B cell (primary cell): ENCODE results near the gene CORO2B. TPM values are rescaled to one million over a fixed set of nuclear protein-coding genes. Genes with fewer than 3 reads are reported as not detected.

Experiments
- ATAC-seq: fragments of 200-7000 bp; cut with Tn5 transposase; one replicate; pipeline ENCODE4 v1.10.0; 2021; ENCODE audit warnings: low read depth, mild to moderate bottlenecking, moderate number of reproducible peaks, moderate library complexity
- CTCF ChIA-PET: fragments of 350-600 bp; sonication (Branson Sonifier 250); formaldehyde crosslinking; loops from one replicate; lab custom pipeline; 2021; ENCODE audit warnings: antibody characterized with exemption, inconsistent platforms; lab: Charles Lee
- POLR2A ChIA-PET: fragments of 350-600 bp; sonication (Branson Sonifier 250); formaldehyde crosslinking; loops from one replicate; lab custom pipeline; 2021; ENCODE audit warnings: antibody characterized with exemption; lab: Charles Lee
- DNase-seq: peaks from one replicate; pipeline ENCODE4 v3.0.0; 2013
- H2AFZ ChIP-seq: 2 replicates; pipeline ENCODE4 v1.6.1; 2012; ENCODE audit warnings: mild to moderate bottlenecking, low read depth, low read length; ENCODE audit not compliant: insufficient read depth, poor library complexity, severe bottlenecking
- H3K27ac ChIP-seq, 2 donors: 1 replicate in 1 of 2; 2 replicates in 1 of 2; pipeline ENCODE4 v1.5.1; 2012 to 2013; ENCODE audit warnings: low read length in 2 of 2, mild to moderate bottlenecking in 2 of 2, moderate library complexity in 1 of 2
- H3K27me3 ChIP-seq, 4 experiments: fragments of 200-600 bp in 1 of 4; sonication (generic) in 1 of 4; replicated peaks in 1 of 4; 1 replicate in 2 of 4; 2 replicates in 2 of 4; pipeline versions ENCODE4 v1.6.1 to v1.7.0; 2013 to 2016; ENCODE audit warnings: low read length in 3 of 4, mild to moderate bottlenecking in 2 of 4, mixed read lengths in 1 of 4, moderate library complexity in 1 of 4; ENCODE audit not compliant: insufficient read depth in 4 of 4, control insufficient read depth in 3 of 4; ENCODE audit errors: control extremely low read depth in 1 of 4
- H3K36me3 ChIP-seq, 2 experiments: replicated peaks in 1 of 2; 1 replicate in 1 of 2; 2 replicates in 1 of 2; pipeline versions ENCODE4 v1.6.1 to v1.7.1; 2013; ENCODE audit warnings: low read length in 1 of 2; ENCODE audit not compliant: insufficient read depth in 2 of 2, control insufficient read depth in 1 of 2; ENCODE audit errors: control extremely low read depth in 1 of 2, extremely low read depth in 1 of 2
- H3K4me1 ChIP-seq, 2 donors: fragments of 200-600 bp in 1 of 2; sonication (generic) in 1 of 2; 1 replicate in 1 of 2; 2 replicates in 1 of 2; pipeline versions ENCODE4 v1.5.1 to v1.6.1; 2013 to 2017; ENCODE audit warnings: low read length in 2 of 2; ENCODE audit not compliant: control insufficient read depth in 2 of 2, insufficient read depth in 2 of 2
- H3K4me2 ChIP-seq: replicated peaks from 2 replicates; pipeline ENCODE3; 2012; ENCODE audit warnings: mild to moderate bottlenecking, low read depth, low read length; ENCODE audit not compliant: poor library complexity, severe bottlenecking
- H3K4me3 ChIP-seq, 5 experiments: fragments of 200-600 bp in 1 of 5; sonication (generic) in 1 of 5; 1 replicate in 3 of 5; 2 replicates in 2 of 5; pipeline versions ENCODE4 v1.5.1 to v1.7.0; 2011 to 2016; ENCODE audit warnings: low read length in 4 of 5, mild to moderate bottlenecking in 4 of 5, low read depth in 2 of 5, control low read depth in 1 of 5, moderate library complexity in 1 of 5; ENCODE audit not compliant: insufficient read depth in 1 of 5; ENCODE audit errors: control extremely low read depth in 1 of 5, extremely low read depth in 1 of 5
- H3K79me2 ChIP-seq: fragments of 200-600 bp; sonication (generic); one replicate; pipeline ENCODE4 v1.6.0; 2016; ENCODE audit warnings: low read length; ENCODE audit not compliant: control insufficient read depth, insufficient read depth
- H3K9ac ChIP-seq: fragments of 200-600 bp; sonication (generic); 2 replicates; pipeline ENCODE4 v1.6.1; 2017; ENCODE audit warnings: mild to moderate bottlenecking, low read length, moderate library complexity
- H3K9me3 ChIP-seq, 3 donors: one replicate each; pipeline versions ENCODE4 v1.6.1 to v1.7.1; 2013; ENCODE audit warnings: low read length in 2 of 3; ENCODE audit not compliant: control insufficient read depth in 2 of 3, insufficient read depth in 1 of 3; ENCODE audit errors: control extremely low read depth in 1 of 3
- H4K20me1 ChIP-seq: 2 replicates; pipeline ENCODE4 v1.6.0; 2012; ENCODE audit warnings: mild to moderate bottlenecking, low read length; ENCODE audit not compliant: insufficient read depth, control insufficient read depth, poor library complexity, severe bottlenecking
- H3K27ac Mint-ChIP-seq: one replicate; pipeline ENCODE4 v1.8.0; 2021; ENCODE audit warnings: mixed read lengths
- H3K27me3 Mint-ChIP-seq: one replicate; pipeline ENCODE4 v1.8.0; 2021; ENCODE audit warnings: mixed read lengths
- H3K4me1 Mint-ChIP-seq: one replicate; pipeline ENCODE4 v1.8.0; 2021; ENCODE audit warnings: mixed read lengths
- H3K4me3 Mint-ChIP-seq: one replicate; pipeline ENCODE4 v1.8.0; 2021; ENCODE audit warnings: mixed read lengths
- H3K9me3 Mint-ChIP-seq: one replicate; pipeline ENCODE4 v1.8.0; 2022; ENCODE audit warnings: mixed read lengths; ENCODE audit not compliant: insufficient read depth
- EZH2 ChIP-seq: IDR thresholded peaks from 2 replicates; pipeline ENCODE4 v1.6.1; 2012; ENCODE audit warnings: borderline replicate concordance, low read depth, mild to moderate bottlenecking, moderate library complexity, low read length; ENCODE audit not compliant: insufficient read depth, poor library complexity, severe bottlenecking
- WGBS: methylation state at CpG from one replicate; pipeline ENCODE4 v1.1.5; 2013; ENCODE audit warnings: missing lambda C conversion rate; ENCODE audit not compliant: insufficient coverage; 5-methylcytosine and 5-hydroxymethylcytosine counted together
- intact Hi-C: fragments of 100-400 bp; cut with micrococcal nuclease; formaldehyde crosslinking; loops from one replicate; pipeline ENCODE4 v1.10.0; 2022
- polyA plus RNA-seq: library from polyadenylated mRNA; depleted of rRNA; stranded (reverse); fragments of >200 nt; gene quantifications from 2 replicates; pipeline ENCODE4 v1.2.3, GENCODE V29; 2012
- total RNA-seq, 2 donors: library from RNA; stranded (reverse); fragments of 120-200 nt in 1 of 2; gene quantifications; 1 replicate in 1 of 2; 2 replicates in 1 of 2; pipeline versions ENCODE4 v1.2.3 to v1.2.4, GENCODE V29; 2013 to 2022
- TF ChIP-seq, protein P1 (sequence below): fragments of 200-600 bp; IDR thresholded peaks from one replicate; pipeline ENCODE4 v1.8.0; 2022; ENCODE audit warnings: antibody characterized with exemption, mild to moderate bottlenecking

The CORO2B gene
- total and polyA plus RNA-seq, 2 donors (not counting 1 experiment from before 2014, with no cell fraction given) = 9.5 to 11.3 TPM

DNA sequence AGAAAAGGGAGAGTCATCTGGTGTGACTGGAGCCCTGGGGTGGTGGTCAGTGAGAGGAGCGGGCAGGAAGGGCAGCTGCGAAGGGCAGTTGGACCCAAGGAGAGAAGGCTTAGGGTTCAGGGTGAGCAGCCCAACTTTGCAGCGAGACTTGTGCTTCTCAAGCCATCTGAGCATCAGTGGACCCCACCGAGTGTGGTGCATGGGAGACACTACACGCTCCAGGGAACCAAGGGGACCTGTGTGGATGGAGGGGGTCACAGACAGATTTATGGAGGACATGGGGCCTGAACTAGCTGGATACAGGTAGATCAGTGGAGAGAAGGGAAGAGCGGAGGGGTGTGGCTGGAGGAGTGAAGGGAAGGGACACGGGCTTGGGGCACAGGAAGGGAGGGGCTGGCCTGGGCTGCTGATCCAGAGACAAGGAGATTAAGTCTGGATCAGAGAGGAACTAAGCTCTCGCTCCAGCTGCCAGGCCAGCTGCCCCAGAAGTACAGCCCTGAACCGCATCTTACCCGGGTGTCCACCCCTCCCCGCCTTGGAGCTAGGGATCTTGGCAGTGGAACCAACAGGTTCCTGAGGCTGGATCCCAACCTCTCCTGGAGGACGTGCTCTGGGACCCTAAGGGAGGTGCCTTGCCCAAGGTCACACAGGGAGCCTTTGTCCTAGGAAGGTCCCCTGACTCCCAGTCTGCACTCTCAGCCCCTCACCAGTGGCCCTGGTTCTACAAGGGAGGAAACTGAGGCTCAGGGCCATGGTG lies 120.5 kb downstream of the CORO2B start:
- Histone ChIP-seq H3K4me1 (no peaks in the 10 kb centered on the region), H3K9ac (no peak overlapping the region), H3K79me2 (no peaks in the 10 kb centered on the region), H3K27me3 (no peaks in the 10 kb centered on the region), H3K36me3 (no peaks in the 10 kb centered on the region), H3K4me2 (no peak overlapping the region), H3K9me3 (no peaks in the 10 kb centered on the region), H3K27ac (no peak overlapping the region), H3K4me3 (no peak overlapping the region), H2AFZ (no peak overlapping the region), H4K20me1 (no peaks in the 10 kb centered on the region)
- WGBS = 95% methylated on average over 12 of the region's 12 CpGs
- no peak for ATAC-seq
- intact Hi-C loops = no loop called here
- Mint-ChIP-seq H3K9me3 (no peaks in the 10 kb centered on the region), H3K4me1 (no peaks in the 10 kb centered on the region), H3K4me3 (no peak overlapping the region), H3K27ac (no peak overlapping the region), H3K27me3 (peaks cover 5% of the 10 kb centered on the region)
- no peak for TF ChIP-seq EZH2
- TF ChIP-seq, protein P1, sequence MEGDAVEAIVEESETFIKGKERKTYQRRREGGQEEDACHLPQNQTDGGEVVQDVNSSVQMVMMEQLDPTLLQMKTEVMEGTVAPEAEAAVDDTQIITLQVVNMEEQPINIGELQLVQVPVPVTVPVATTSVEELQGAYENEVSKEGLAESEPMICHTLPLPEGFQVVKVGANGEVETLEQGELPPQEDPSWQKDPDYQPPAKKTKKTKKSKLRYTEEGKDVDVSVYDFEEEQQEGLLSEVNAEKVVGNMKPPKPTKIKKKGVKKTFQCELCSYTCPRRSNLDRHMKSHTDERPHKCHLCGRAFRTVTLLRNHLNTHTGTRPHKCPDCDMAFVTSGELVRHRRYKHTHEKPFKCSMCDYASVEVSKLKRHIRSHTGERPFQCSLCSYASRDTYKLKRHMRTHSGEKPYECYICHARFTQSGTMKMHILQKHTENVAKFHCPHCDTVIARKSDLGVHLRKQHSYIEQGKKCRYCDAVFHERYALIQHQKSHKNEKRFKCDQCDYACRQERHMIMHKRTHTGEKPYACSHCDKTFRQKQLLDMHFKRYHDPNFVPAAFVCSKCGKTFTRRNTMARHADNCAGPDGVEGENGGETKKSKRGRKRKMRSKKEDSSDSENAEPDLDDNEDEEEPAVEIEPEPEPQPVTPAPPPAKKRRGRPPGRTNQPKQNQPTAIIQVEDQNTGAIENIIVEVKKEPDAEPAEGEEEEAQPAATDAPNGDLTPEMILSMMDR = no peak
- POLR2A ChIA-PET = no interaction called here
- CTCF ChIA-PET = interaction anchor here (1.3 to 1.5 kb wide), 2 partner anchors 25 to 149 kb away, joined by 3 to 4 read pairs; no protein-coding TSS in a partner anchor
- DNase-seq = no peak

DNA sequence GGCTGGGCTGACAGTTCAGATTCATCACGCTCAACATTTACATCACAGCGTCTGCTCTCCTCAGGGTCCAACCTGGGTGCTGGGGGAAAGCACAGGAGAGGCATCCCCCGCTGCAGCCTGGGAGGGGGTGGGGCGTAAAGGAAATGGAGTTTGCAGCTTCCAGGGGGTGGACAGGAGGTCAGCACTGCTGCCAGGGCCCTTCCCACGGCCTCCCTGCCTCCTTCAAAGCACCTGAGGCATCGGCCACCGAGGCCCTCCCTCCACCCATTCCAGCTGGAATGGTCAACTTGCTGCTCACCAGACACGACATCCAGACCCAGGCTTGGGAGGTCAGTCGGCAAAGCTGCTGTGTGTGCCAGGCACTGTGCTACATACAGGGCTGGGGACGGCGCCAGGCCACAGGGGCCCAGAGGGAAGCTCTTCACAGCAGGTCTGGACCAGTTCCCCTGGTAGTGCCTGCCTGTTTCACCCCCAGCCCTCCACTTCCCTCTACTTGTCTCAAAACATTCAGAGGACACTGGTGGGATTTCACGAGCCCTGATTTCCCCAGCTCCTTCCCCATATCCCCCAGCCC lies 121.2 kb downstream of the CORO2B start:
- no peaks in the 10 kb centered on the region for H3K27me3 ChIP-seq
- H2AFZ ChIP-seq = no peak overlapping the region
- Mint-ChIP-seq H3K27ac (no peak overlapping the region), H3K4me1 (no peaks in the 10 kb centered on the region), H3K4me3 (no peak overlapping the region), H3K9me3 (no peaks in the 10 kb centered on the region), H3K27me3 (peaks cover 5% of the 10 kb centered on the region)
- no peaks in the 10 kb centered on the region for H3K36me3 ChIP-seq
- DNase-seq (no peak), ATAC-seq (no peak)
- WGBS = 76% methylated on average over 12 of the region's 12 CpGs
- ChIA-PET POLR2A (no interaction called here), CTCF (interaction anchor here (0.6 to 1.3 kb wide), 2 partner anchors 150 to 446 kb away, joined by 3 read pairs; no protein-coding TSS in a partner anchor)
- TF ChIP-seq EZH2 = no peak
- TF ChIP-seq, protein P1 = no peak
- H3K4me2 ChIP-seq = no peak overlapping the region
- H3K79me2 ChIP-seq = no peaks in the 10 kb centered on the region
- H3K9me3 ChIP-seq = no peaks in the 10 kb centered on the region
- no peak overlapping the region for H3K9ac ChIP-seq
- H4K20me1 ChIP-seq = no peaks in the 10 kb centered on the region
- H3K4me3 ChIP-seq = no peak overlapping the region
- intact Hi-C loops = no loop called here
- H3K27ac ChIP-seq = no peak overlapping the region
- no peaks in the 10 kb centered on the region for H3K4me1 ChIP-seq
